ENCODE results near the gene IL16.

Gene IL16

GRCh38 chr15:81274931-81275707 is 78.4 kb downstream of the IL16 start:
- Histone ChIP-seq H3K27ac (ENCODE audit: low read length) (no peak overlapping the region), H3K9me3 (ENCODE audit: control insufficient read depth, insufficient read depth, low read length) (no peaks in the 10 kb centered on the region), H3K4me3 (ENCODE audit: low read length) (no peak overlapping the region), H3K4me1 (ENCODE audit: control insufficient read depth, insufficient read depth, low read length) (0 out of 2 replicates have a peak, but pooled peaks cover 1% of the 10 kb centered on the region), H3K36me3 (ENCODE audit: control insufficient read depth, insufficient read depth, low read length) (no peaks in the 10 kb centered on the region), H3K27me3 (ENCODE audit: control insufficient read depth, insufficient read depth, low read length) (no peaks in the 10 kb centered on the region)
- peak; percentile 92 for DNase-seq (ENCODE audit: low read depth, low spot score)
- WGBS (ENCODE audit: insufficient coverage, insufficient read length), result no CpG with 5 or more reads among the region's 11 CpGs

GRCh38 chr15:81275711-81276392 is 79.2 kb downstream of the IL16 start:
- Histone ChIP-seq H3K27me3 (ENCODE audit: control insufficient read depth, insufficient read depth, low read length) (no peaks in the 10 kb centered on the region), H3K9me3 (ENCODE audit: control insufficient read depth, insufficient read depth, low read length) (no peaks in the 10 kb centered on the region), H3K27ac (ENCODE audit: low read length) (no peak overlapping the region), H3K4me3 (ENCODE audit: low read length) (no peak overlapping the region), H3K4me1 (ENCODE audit: control insufficient read depth, insufficient read depth, low read length) (0 out of 2 replicates have a peak, but pooled peaks cover 1% of the 10 kb centered on the region), H3K36me3 (ENCODE audit: control insufficient read depth, insufficient read depth, low read length) (no peaks in the 10 kb centered on the region)
- DNase-seq (ENCODE audit: low read depth, low spot score), result no peak
- no CpG with 5 or more reads among the region's 3 CpGs for WGBS (ENCODE audit: insufficient coverage, insufficient read length)

- DNase-seq (ENCODE audit: low read depth, low spot score), result no peak
- Histone ChIP-seq H3K9me3 (ENCODE audit: control insufficient read depth, insufficient read depth, low read length) (no peaks in the 10 kb centered on the region), H3K36me3 (ENCODE audit: control insufficient read depth, insufficient read depth, low read length) (no peaks in the 10 kb centered on the region), H3K27me3 (ENCODE audit: control insufficient read depth, insufficient read depth, low read length) (no peaks in the 10 kb centered on the region), H3K27ac (ENCODE audit: low read length) (no peak overlapping the region), H3K4me3 (ENCODE audit: low read length) (no peak overlapping the region), H3K4me1 (ENCODE audit: control insufficient read depth, insufficient read depth, low read length) (0 out of 2 replicates have a peak, but pooled peaks cover 1% of the 10 kb centered on the region)
- WGBS (ENCODE audit: insufficient coverage, insufficient read length), result no CpG with 5 or more reads among the region's 2 CpGs
These were observed 80.3 kb downstream of the IL16 start for GRCh38 chr15:81276967-81277366.

GRCh38 chr15:81277851-81278250 is 81.2 kb downstream of the IL16 start:
- no peaks in the 10 kb centered on the region for H3K9me3 ChIP-seq (ENCODE audit: control insufficient read depth, insufficient read depth, low read length)
- WGBS (ENCODE audit: insufficient coverage, insufficient read length), result no CpG with 5 or more reads among the region's 2 CpGs
- no peak for DNase-seq (ENCODE audit: low read depth, low spot score)

GRCh38 chr15:81278306-81279029 is 81.8 kb downstream of the IL16 start:
- no peaks in the 10 kb centered on the region for H3K27me3 ChIP-seq (ENCODE audit: control insufficient read depth, insufficient read depth, low read length)
- 0 out of 2 replicates have a peak, but pooled peaks cover 1% of the 10 kb centered on the region for H3K4me1 ChIP-seq (ENCODE audit: control insufficient read depth, insufficient read depth, low read length)
- DNase-seq (ENCODE audit: low read depth, low spot score), result no peak
- H3K36me3 ChIP-seq (ENCODE audit: control insufficient read depth, insufficient read depth, low read length), result no peaks in the 10 kb centered on the region
- no peak overlapping the region for H3K4me3 ChIP-seq (ENCODE audit: low read length)
- WGBS (ENCODE audit: insufficient coverage, insufficient read length), result no CpG with 5 or more reads among the region's 6 CpGs
- H3K27ac ChIP-seq (ENCODE audit: low read length), result no peak overlapping the region
- H3K9me3 ChIP-seq (ENCODE audit: control insufficient read depth, insufficient read depth, low read length), result no peaks in the 10 kb centered on the region

More at GRCh38 chr15:81277851-81278250, 81.2 kb downstream of the IL16 start:
- Histone ChIP-seq H3K27me3 (ENCODE audit: control insufficient read depth, insufficient read depth, low read length) (no peaks in the 10 kb centered on the region), H3K27ac (ENCODE audit: low read length) (no peak overlapping the region), H3K36me3 (ENCODE audit: control insufficient read depth, insufficient read depth, low read length) (no peaks in the 10 kb centered on the region), H3K4me1 (ENCODE audit: control insufficient read depth, insufficient read depth, low read length) (0 out of 2 replicates have a peak, but pooled peaks cover 1% of the 10 kb centered on the region), H3K4me3 (ENCODE audit: low read length) (no peak overlapping the region)

GRCh38 chr15:81279621-81280485 is 83.2 kb downstream of the IL16 start:
- no peaks in the 10 kb centered on the region for H3K27me3 ChIP-seq (ENCODE audit: control insufficient read depth, insufficient read depth, low read length)
- H3K4me3 ChIP-seq (ENCODE audit: low read length), result no peak overlapping the region
- no peaks in the 10 kb centered on the region for H3K9me3 ChIP-seq (ENCODE audit: control insufficient read depth, insufficient read depth, low read length)
- DNase-seq (ENCODE audit: low read depth, low spot score), result no peak
- no peaks in the 10 kb centered on the region for H3K36me3 ChIP-seq (ENCODE audit: control insufficient read depth, insufficient read depth, low read length)
- WGBS (ENCODE audit: insufficient coverage, insufficient read length), result no CpG with 5 or more reads among the region's 12 CpGs
- 0 out of 2 replicates have a peak, but pooled peaks cover 1% of the 10 kb centered on the region for H3K4me1 ChIP-seq (ENCODE audit: control insufficient read depth, insufficient read depth, low read length)
- no peak overlapping the region for H3K27ac ChIP-seq (ENCODE audit: low read length)

- H3K4me3 ChIP-seq (ENCODE audit: low read length), result no peak overlapping the region
- H3K36me3 ChIP-seq (ENCODE audit: control insufficient read depth, insufficient read depth, low read length), result no peaks in the 10 kb centered on the region
- no peaks in the 10 kb centered on the region for H3K27me3 ChIP-seq (ENCODE audit: control insufficient read depth, insufficient read depth, low read length)
- no peaks in the 10 kb centered on the region for H3K9me3 ChIP-seq (ENCODE audit: control insufficient read depth, insufficient read depth, low read length)
- 0 out of 2 replicates have a peak, but pooled peaks cover 1% of the 10 kb centered on the region for H3K4me1 ChIP-seq (ENCODE audit: control insufficient read depth, insufficient read depth, low read length)
- no peak overlapping the region for H3K27ac ChIP-seq (ENCODE audit: low read length)
- no CpG with 5 or more reads among the region's 8 CpGs for WGBS (ENCODE audit: insufficient coverage, insufficient read length)
- DNase-seq (ENCODE audit: low read depth, low spot score), result no peak
These were observed 84.2 kb downstream of the IL16 start for GRCh38 chr15:81280696-81281455.

GRCh38 chr15:81281456-81281735 is 84.7 kb downstream of the IL16 start:
- H3K4me3 ChIP-seq (ENCODE audit: low read length), result no peak overlapping the region
- H3K27me3 ChIP-seq (ENCODE audit: control insufficient read depth, insufficient read depth, low read length), result no peaks in the 10 kb centered on the region
- no peaks in the 10 kb centered on the region for H3K9me3 ChIP-seq (ENCODE audit: control insufficient read depth, insufficient read depth, low read length)
- H3K27ac ChIP-seq (ENCODE audit: low read length), result no peak overlapping the region
- no peaks in the 10 kb centered on the region for H3K36me3 ChIP-seq (ENCODE audit: control insufficient read depth, insufficient read depth, low read length)
- 0 out of 2 replicates have a peak, but pooled peaks cover 1% of the 10 kb centered on the region for H3K4me1 ChIP-seq (ENCODE audit: control insufficient read depth, insufficient read depth, low read length)
- WGBS (ENCODE audit: insufficient coverage, insufficient read length), result no CpG with 5 or more reads among the region's 3 CpGs
- DNase-seq (ENCODE audit: low read depth, low spot score), result no peak

- Histone ChIP-seq H3K4me1 (ENCODE audit: control insufficient read depth, insufficient read depth, low read length) (0 out of 2 replicates have a peak, but pooled peaks cover 1% of the 10 kb centered on the region), H3K27me3 (ENCODE audit: control insufficient read depth, insufficient read depth, low read length) (no peaks in the 10 kb centered on the region), H3K36me3 (ENCODE audit: control insufficient read depth, insufficient read depth, low read length) (no peaks in the 10 kb centered on the region), H3K4me3 (ENCODE audit: low read length) (no peak overlapping the region), H3K9me3 (ENCODE audit: control insufficient read depth, insufficient read depth, low read length) (no peaks in the 10 kb centered on the region), H3K27ac (ENCODE audit: low read length) (no peak overlapping the region)
- no peak for DNase-seq (ENCODE audit: low read depth, low spot score)
- WGBS (ENCODE audit: insufficient coverage, insufficient read length), result 100% methylated on average over 1 of the region's 12 CpGs
These were observed 85.3 kb downstream of the IL16 start for GRCh38 chr15:81281766-81282605.
